Activated T-helper 1 cell treated with anti-CD3 and anti-CD28 coated beads, Interleukin-12 subunit alpha, Interleukin-12 subunit beta, Interleukin-2, Interleukin-4 antibody, amounts not matched to agents 30 ng/mL and 10 ng/mL and 1 ng/mL, durations not matched to agents 14 hours and 24 hours and 36 hours (primary cell): ENCODE data around the gene TPBG. TPM values are rescaled to one million over a fixed set of nuclear protein-coding genes. Genes with fewer than 3 reads are reported as not detected.

Source experiments
- DNase-seq: peaks from one replicate; pipeline ENCODE4 v3.0.0; 2021; ENCODE audit warnings: low spot score
- H3K27ac Mint-ChIP-seq: one replicate; pipeline ENCODE4 v1.8.0; 2021; ENCODE audit warnings: mild to moderate bottlenecking, mixed read lengths
- H3K27me3 Mint-ChIP-seq: one replicate; pipeline ENCODE4 v1.8.0; 2022; ENCODE audit warnings: mild to moderate bottlenecking, moderate library complexity, mixed read lengths; ENCODE audit not compliant: insufficient read depth
- H3K36me3 Mint-ChIP-seq: one replicate; pipeline ENCODE4 v1.8.0; 2021; ENCODE audit warnings: low read depth, mixed read lengths
- H3K4me1 Mint-ChIP-seq: one replicate; pipeline ENCODE4 v1.8.0; 2021; ENCODE audit warnings: low read depth, mixed read lengths
- H3K4me3 Mint-ChIP-seq: one replicate; pipeline ENCODE4 v1.8.0; 2021; ENCODE audit warnings: mild to moderate bottlenecking, moderate library complexity, mixed read lengths
- H3K9me3 Mint-ChIP-seq: one replicate; pipeline ENCODE4 v1.8.0; 2021; ENCODE audit warnings: mixed read lengths
- intact Hi-C: fragments of 100-400 bp; cut with micrococcal nuclease; formaldehyde crosslinking; loops from one replicate; pipeline ENCODE4 v1.15.1; 2024
- total RNA-seq: library from RNA; stranded (reverse); gene quantifications from 2 replicates; pipeline ENCODE4 v1.2.3, GENCODE V29; 2022

The TPBG gene
- total RNA-seq, 1 donor from 2014 or later: not detected

GRCh38 chr6:82362878-82363427 is 664 bp upstream of the TPBG start:
- H3K27me3 Mint-ChIP-seq: peaks cover 47% of the 10 kb centered on the region

GRCh38 chr6:82364087-82365015 is 734 bp downstream of the TPBG start:
- Mint-ChIP-seq H3K27ac (no peak overlapping the region), H3K36me3 (no peaks in the 10 kb centered on the region), H3K27me3 (peaks cover 47% of the 10 kb centered on the region), H3K9me3 (no peaks in the 10 kb centered on the region), H3K4me1 (no peaks in the 10 kb centered on the region), H3K4me3 (peak overlapping the region; percentile 61)
- no peak for DNase-seq
- intact Hi-C loops: loop anchor here (10.0 kb wide), 1 partner anchor 700 kb away; the partner anchor contains the start of genes DOP1A and UBE3D

More at GRCh38 chr6:82362878-82363427, 664 bp upstream of the TPBG start:
- DNase-seq: no peak
- Mint-ChIP-seq H3K9me3 (no peaks in the 10 kb centered on the region), H3K27ac (no peak overlapping the region), H3K36me3 (no peaks in the 10 kb centered on the region), H3K4me3 (no peak overlapping the region), H3K4me1 (no peaks in the 10 kb centered on the region)
- intact Hi-C loops: loop anchor here (10.0 kb wide), 1 partner anchor 702 kb away; the partner anchor contains the start of genes DOP1A and UBE3D

GRCh38 chr6:82365016-82365795 is 1.6 kb downstream of the TPBG start:
- Mint-ChIP-seq H3K27me3 (peaks cover 45% of the 10 kb centered on the region), H3K9me3 (no peaks in the 10 kb centered on the region), H3K27ac (no peak overlapping the region), H3K4me3 (peak overlapping the region; percentile 60), H3K36me3 (no peaks in the 10 kb centered on the region), H3K4me1 (no peaks in the 10 kb centered on the region)
- DNase-seq: no peak
- intact Hi-C loops: loop anchor here (10.0 kb wide), 1 partner anchor 700 kb away; the partner anchor contains the start of genes DOP1A and UBE3D

- no peak overlapping the region for H3K4me3 Mint-ChIP-seq
- H3K27me3 Mint-ChIP-seq: peaks cover 35% of the 10 kb centered on the region
- no peaks in the 10 kb centered on the region for H3K4me1 Mint-ChIP-seq
- no peak overlapping the region for H3K27ac Mint-ChIP-seq
- H3K36me3 Mint-ChIP-seq: no peaks in the 10 kb centered on the region
- no peak for DNase-seq
- no peaks in the 10 kb centered on the region for H3K9me3 Mint-ChIP-seq
- intact Hi-C loops: loop anchor here (10.0 kb wide), 1 partner anchor 697 kb away; the partner anchor contains the start of genes DOP1A and UBE3D
Measured at GRCh38 chr6:82367704-82368103, 4.1 kb downstream of the TPBG start.

- no peak overlapping the region for H3K4me3 Mint-ChIP-seq
- intact Hi-C loops: no loop called here
- H3K27ac Mint-ChIP-seq: no peak overlapping the region
- DNase-seq: no peak
- H3K9me3 Mint-ChIP-seq: no peaks in the 10 kb centered on the region
- no peaks in the 10 kb centered on the region for H3K4me1 Mint-ChIP-seq
- H3K36me3 Mint-ChIP-seq: no peaks in the 10 kb centered on the region
- peaks cover 14% of the 10 kb centered on the region for H3K27me3 Mint-ChIP-seq
Measured at GRCh38 chr6:82370788-82371187, 7.2 kb downstream of the TPBG start.

GRCh38 chr6:82371799-82372546 is 8.4 kb downstream of the TPBG start:
- Mint-ChIP-seq H3K4me3 (no peak overlapping the region), H3K9me3 (no peaks in the 10 kb centered on the region), H3K27ac (no peak overlapping the region), H3K4me1 (no peaks in the 10 kb centered on the region), H3K36me3 (no peaks in the 10 kb centered on the region), H3K27me3 (peaks cover 6% of the 10 kb centered on the region)
- intact Hi-C loops: no loop called here
- DNase-seq: no peak

GRCh38 chr6:82372656-82373055 is 9.0 kb downstream of the TPBG start:
- H3K27ac Mint-ChIP-seq: no peak overlapping the region
- intact Hi-C loops: no loop called here
- no peaks in the 10 kb centered on the region for H3K36me3 Mint-ChIP-seq
- no peak overlapping the region for H3K4me3 Mint-ChIP-seq
- H3K27me3 Mint-ChIP-seq: peaks cover 6% of the 10 kb centered on the region
- peaks cover under 1% of the 10 kb centered on the region for H3K9me3 Mint-ChIP-seq
- no peak for DNase-seq
- H3K4me1 Mint-ChIP-seq: no peaks in the 10 kb centered on the region

GRCh38 chr6:82374516-82374915 is 10.9 kb downstream of the TPBG start:
- H3K27me3 Mint-ChIP-seq: peaks cover 6% of the 10 kb centered on the region
- intact Hi-C loops: no loop called here
- no peak overlapping the region for H3K27ac Mint-ChIP-seq
- no peaks in the 10 kb centered on the region for H3K4me1 Mint-ChIP-seq
- no peak for DNase-seq
- no peaks in the 10 kb centered on the region for H3K36me3 Mint-ChIP-seq
- no peak overlapping the region for H3K4me3 Mint-ChIP-seq
- H3K9me3 Mint-ChIP-seq: peaks cover 7% of the 10 kb centered on the region

- H3K4me1 Mint-ChIP-seq: no peaks in the 10 kb centered on the region
- H3K27ac Mint-ChIP-seq: no peak overlapping the region
- intact Hi-C loops: no loop called here
- no peak for DNase-seq
- H3K9me3 Mint-ChIP-seq: peaks cover 7% of the 10 kb centered on the region
- no peaks in the 10 kb centered on the region for H3K27me3 Mint-ChIP-seq
- H3K4me3 Mint-ChIP-seq: no peak overlapping the region
- H3K36me3 Mint-ChIP-seq: no peaks in the 10 kb centered on the region
Measured at GRCh38 chr6:82376636-82377035, 13.0 kb downstream of the TPBG start.

- Mint-ChIP-seq H3K4me3 (no peak overlapping the region), H3K4me1 (no peaks in the 10 kb centered on the region), H3K9me3 (peaks cover 7% of the 10 kb centered on the region), H3K36me3 (no peaks in the 10 kb centered on the region), H3K27me3 (no peaks in the 10 kb centered on the region), H3K27ac (no peak overlapping the region)
- DNase-seq: no peak
- intact Hi-C loops: no loop called here
Measured at GRCh38 chr6:82380566-82381185, 17.1 kb downstream of the TPBG start.

GRCh38 chr6:82381278-82381677 is 17.7 kb downstream of the TPBG start:
- DNase-seq: no peak
- peaks cover 7% of the 10 kb centered on the region for H3K9me3 Mint-ChIP-seq
- intact Hi-C loops: no loop called here
- no peak overlapping the region for H3K27ac Mint-ChIP-seq
- no peaks in the 10 kb centered on the region for H3K4me1 Mint-ChIP-seq
- no peaks in the 10 kb centered on the region for H3K27me3 Mint-ChIP-seq
- H3K4me3 Mint-ChIP-seq: no peak overlapping the region
- no peaks in the 10 kb centered on the region for H3K36me3 Mint-ChIP-seq

- intact Hi-C loops: no loop called here
- no peaks in the 10 kb centered on the region for H3K4me1 Mint-ChIP-seq
- DNase-seq: no peak
- H3K4me3 Mint-ChIP-seq: no peak overlapping the region
- H3K27ac Mint-ChIP-seq: no peak overlapping the region
- no peaks in the 10 kb centered on the region for H3K36me3 Mint-ChIP-seq
- H3K27me3 Mint-ChIP-seq: no peaks in the 10 kb centered on the region
- no peaks in the 10 kb centered on the region for H3K9me3 Mint-ChIP-seq
Measured at GRCh38 chr6:82385102-82385501, 21.5 kb downstream of the TPBG start.
